ENCODE results near the gene RAB11A.

DNA sequence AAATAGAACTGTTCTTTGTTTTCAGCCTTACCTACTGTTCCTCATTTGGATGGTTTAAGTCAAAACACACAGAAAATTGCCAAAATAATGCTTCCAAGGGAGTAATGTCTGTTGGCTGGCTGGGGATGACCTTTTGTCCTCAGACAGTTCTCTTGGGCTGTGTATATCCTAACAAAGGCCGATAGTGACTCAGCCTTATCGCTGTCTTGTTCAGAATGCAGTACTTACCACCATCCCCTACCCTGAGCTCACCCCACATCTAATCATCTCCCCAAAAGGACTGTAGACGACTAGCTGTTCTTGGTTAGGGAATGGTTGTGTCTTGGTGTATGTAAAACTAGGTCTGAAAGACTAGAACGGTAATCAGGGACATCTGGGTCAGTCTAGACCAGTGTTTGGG lies 35.0 kb downstream of the RAB11A start:
- TF ChIP-seq, protein P1, sequence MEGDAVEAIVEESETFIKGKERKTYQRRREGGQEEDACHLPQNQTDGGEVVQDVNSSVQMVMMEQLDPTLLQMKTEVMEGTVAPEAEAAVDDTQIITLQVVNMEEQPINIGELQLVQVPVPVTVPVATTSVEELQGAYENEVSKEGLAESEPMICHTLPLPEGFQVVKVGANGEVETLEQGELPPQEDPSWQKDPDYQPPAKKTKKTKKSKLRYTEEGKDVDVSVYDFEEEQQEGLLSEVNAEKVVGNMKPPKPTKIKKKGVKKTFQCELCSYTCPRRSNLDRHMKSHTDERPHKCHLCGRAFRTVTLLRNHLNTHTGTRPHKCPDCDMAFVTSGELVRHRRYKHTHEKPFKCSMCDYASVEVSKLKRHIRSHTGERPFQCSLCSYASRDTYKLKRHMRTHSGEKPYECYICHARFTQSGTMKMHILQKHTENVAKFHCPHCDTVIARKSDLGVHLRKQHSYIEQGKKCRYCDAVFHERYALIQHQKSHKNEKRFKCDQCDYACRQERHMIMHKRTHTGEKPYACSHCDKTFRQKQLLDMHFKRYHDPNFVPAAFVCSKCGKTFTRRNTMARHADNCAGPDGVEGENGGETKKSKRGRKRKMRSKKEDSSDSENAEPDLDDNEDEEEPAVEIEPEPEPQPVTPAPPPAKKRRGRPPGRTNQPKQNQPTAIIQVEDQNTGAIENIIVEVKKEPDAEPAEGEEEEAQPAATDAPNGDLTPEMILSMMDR (IDR thresholded peaks at IDR 0.05): no peak
- TF ChIP-seq HOXB13 (CRISPR knock-in tag; IDR thresholded peaks at IDR 0.05; ENCODE audit: low read depth): no peak
- TF ChIP-seq EP300 (IDR thresholded peaks at IDR 0.05): no peak
- TF ChIP-seq, protein P2, sequence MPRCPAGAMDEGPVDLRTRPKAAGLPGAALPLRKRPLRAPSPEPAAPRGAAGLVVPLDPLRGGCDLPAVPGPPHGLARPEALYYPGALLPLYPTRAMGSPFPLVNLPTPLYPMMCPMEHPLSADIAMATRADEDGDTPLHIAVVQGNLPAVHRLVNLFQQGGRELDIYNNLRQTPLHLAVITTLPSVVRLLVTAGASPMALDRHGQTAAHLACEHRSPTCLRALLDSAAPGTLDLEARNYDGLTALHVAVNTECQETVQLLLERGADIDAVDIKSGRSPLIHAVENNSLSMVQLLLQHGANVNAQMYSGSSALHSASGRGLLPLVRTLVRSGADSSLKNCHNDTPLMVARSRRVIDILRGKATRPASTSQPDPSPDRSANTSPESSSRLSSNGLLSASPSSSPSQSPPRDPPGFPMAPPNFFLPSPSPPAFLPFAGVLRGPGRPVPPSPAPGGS (IDR thresholded peaks at IDR 0.05): no peak
- TF ChIP-seq RAD21 (conservative IDR thresholded peaks at IDR 0.05 in 1 of 2, IDR thresholded peaks at IDR 0.05 in 1 of 2): no peak
- TF ChIP-seq POLR2A (IDR thresholded peaks at IDR 0.05; ENCODE audit: low read length): no peak
- no peak for TF ChIP-seq MAFK (IDR thresholded peaks at IDR 0.05; ENCODE audit: partially characterized antibody)
- TF ChIP-seq JUNB (IDR thresholded peaks at IDR 0.05): no peak
- TF ChIP-seq NR3C1 (IDR thresholded peaks at IDR 0.05): no peak
- TF ChIP-seq RFX5 (IDR thresholded peaks at IDR 0.05): no peak
- TF ChIP-seq CHD2 (IDR thresholded peaks at IDR 0.05; ENCODE audit: low read length, partially characterized antibody): no peak

Data from A549 (cell line).